ENCODE results near the gene MSANTD4.

MSANTD4 gene

DNA sequence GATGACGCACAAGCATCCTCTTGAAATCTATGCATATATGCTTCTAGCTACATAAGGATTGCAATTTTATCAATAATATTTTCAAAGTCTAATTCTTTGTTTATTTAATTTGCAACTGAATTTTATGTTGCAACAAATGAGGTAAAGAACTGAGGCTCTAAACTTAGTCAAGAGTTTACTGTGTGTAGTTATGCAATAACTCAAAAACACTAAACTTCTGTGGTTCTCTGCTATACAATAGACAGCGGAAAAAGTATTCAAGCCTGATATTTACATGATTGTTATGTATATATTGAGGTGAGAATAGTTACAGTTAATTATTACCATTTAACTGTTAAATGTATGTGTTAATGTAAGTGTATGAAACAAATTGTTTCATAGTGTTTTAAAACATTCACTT, 32.9 kb downstream of the MSANTD4 start:
- DNase-seq (ENCODE audit: low read depth, low spot score) = no peak
- TF ChIP-seq, protein P1, sequence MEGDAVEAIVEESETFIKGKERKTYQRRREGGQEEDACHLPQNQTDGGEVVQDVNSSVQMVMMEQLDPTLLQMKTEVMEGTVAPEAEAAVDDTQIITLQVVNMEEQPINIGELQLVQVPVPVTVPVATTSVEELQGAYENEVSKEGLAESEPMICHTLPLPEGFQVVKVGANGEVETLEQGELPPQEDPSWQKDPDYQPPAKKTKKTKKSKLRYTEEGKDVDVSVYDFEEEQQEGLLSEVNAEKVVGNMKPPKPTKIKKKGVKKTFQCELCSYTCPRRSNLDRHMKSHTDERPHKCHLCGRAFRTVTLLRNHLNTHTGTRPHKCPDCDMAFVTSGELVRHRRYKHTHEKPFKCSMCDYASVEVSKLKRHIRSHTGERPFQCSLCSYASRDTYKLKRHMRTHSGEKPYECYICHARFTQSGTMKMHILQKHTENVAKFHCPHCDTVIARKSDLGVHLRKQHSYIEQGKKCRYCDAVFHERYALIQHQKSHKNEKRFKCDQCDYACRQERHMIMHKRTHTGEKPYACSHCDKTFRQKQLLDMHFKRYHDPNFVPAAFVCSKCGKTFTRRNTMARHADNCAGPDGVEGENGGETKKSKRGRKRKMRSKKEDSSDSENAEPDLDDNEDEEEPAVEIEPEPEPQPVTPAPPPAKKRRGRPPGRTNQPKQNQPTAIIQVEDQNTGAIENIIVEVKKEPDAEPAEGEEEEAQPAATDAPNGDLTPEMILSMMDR (IDR thresholded peaks at IDR 0.05; ENCODE audit: insufficient read depth, low read length, missing control alignments) = no peak
- CTCF ChIA-PET = no interaction called here
- POLR2A ChIA-PET = no interaction called here
- H3K4me3 ChIP-seq (ENCODE audit: low read depth, low read length) = no peak overlapping the region

DNA sequence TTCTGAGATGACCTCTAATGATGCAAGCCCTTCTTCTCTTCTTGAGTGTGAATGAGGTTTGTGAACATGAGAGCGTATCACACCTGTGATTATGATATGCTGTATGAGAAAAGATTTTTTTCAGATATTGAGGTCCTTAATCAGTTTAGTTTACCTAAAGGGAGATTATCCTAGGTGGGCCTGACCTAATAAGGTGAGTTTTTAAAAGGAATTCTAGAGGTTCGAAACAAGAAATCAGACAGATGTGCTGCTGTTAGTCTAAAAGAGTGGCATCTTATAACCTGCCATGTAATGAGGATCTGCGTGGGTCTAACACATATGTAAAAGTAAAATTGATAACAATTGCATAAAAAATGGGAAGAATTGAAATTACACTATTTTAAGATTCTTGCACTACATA, 33.8 kb downstream of the MSANTD4 start:
- TF ChIP-seq, protein P1 (IDR thresholded peaks at IDR 0.05; ENCODE audit: insufficient read depth, low read length, missing control alignments) = no peak
- DNase-seq (ENCODE audit: low read depth, low spot score) = no peak

DNA sequence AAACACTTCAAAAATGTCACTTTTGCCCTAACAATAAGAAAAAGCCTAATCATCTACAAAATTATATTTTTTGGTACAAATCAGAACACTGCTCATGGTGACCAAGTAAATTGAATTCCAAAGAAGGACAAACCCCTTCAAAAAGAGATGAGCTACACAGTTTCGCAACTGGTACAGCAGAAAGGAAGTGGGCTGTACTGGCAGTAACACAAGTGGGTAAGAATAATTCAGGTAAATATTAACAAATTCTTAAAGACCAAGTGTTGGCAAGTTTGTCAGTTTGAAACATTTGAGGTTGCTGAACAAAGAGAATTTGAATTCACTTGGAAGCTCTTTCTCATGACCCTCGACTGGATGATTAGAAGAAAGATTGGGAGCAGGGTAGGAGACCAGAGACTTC, 35.5 kb downstream of the MSANTD4 start:
- ChIA-PET POLR2A (no interaction called here), CTCF (no interaction called here)
- no peak for DNase-seq (ENCODE audit: low read depth, low spot score)
- TF ChIP-seq, protein P1 (IDR thresholded peaks at IDR 0.05; ENCODE audit: insufficient read depth, low read length, missing control alignments) = no peak
- H3K4me3 ChIP-seq (ENCODE audit: low read depth, low read length) = no peak overlapping the region

More for the DNA sequence above, 33.8 kb downstream of the MSANTD4 start:
- ChIA-PET POLR2A (no interaction called here), CTCF (no interaction called here)
- no peak overlapping the region for H3K4me3 ChIP-seq (ENCODE audit: low read depth, low read length)

DNA sequence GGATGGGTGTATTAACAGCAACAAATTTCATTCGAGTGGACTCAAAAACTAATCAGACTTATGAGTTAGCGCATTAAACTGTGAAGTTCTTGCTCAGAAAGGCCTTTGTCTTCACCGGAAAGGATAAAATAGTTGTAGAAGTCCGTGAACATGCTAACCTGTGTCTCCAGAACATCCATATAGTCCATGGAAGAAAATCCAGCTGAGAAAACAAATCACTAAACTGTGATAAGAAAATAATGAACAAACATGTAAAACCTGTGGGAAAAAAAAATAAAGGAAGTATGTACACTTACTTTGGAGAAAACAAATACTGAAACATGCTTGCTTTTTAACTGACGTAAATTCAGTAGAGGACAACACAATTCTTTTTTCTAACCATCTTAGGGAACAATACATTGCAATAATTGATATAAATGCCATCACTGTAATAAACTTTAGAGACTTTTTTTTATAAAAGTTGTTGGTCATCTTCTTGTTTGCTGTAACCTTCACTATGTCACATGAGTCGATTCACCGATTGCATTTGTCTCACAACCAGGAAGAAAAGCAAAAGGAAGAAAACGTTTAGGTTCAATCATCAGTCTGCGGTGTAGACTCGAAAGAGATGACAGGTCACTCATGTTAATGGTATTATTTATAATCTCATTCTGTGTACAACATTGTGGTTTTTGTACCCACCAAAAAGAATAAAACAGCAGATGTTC, 41.9 kb downstream of the MSANTD4 start:
- H3K4me3 ChIP-seq (ENCODE audit: low read depth, low read length) = no peak overlapping the region
- no peak for DNase-seq (ENCODE audit: low read depth, low spot score)
- TF ChIP-seq, protein P1 (IDR thresholded peaks at IDR 0.05; ENCODE audit: insufficient read depth, low read length, missing control alignments) = no peak
- POLR2A ChIA-PET = no interaction called here
- CTCF ChIA-PET = interaction anchor here (0.6 kb wide), 1 partner anchor 1523 kb away, joined by 3 read pairs; no protein-coding TSS in a partner anchor

DNA sequence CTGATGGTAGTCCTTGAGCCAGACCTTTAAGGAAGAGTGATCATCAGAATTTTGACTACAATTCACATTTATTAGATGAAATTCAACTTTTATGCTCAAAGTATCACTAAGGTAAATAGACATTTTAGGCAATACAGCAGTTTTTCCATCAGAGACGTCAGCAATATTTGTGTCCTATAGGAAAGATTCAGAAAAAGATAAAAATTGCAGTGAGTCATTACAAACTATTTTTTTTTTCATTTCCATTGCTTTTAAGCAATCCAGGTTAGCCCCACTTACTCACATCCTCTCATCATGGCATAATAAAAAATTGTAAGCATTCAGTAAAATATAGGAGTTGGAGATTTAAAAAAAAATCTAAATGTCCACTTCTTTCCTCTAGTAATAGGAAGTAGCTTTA, 46.9 kb downstream of the MSANTD4 start:
- no peak for DNase-seq (ENCODE audit: low read depth, low spot score)
- CTCF ChIA-PET = no interaction called here
- POLR2A ChIA-PET = no interaction called here
- TF ChIP-seq, protein P1 (IDR thresholded peaks at IDR 0.05; ENCODE audit: insufficient read depth, low read length, missing control alignments) = no peak
- no peak overlapping the region for H3K4me3 ChIP-seq (ENCODE audit: low read depth, low read length)

DNA sequence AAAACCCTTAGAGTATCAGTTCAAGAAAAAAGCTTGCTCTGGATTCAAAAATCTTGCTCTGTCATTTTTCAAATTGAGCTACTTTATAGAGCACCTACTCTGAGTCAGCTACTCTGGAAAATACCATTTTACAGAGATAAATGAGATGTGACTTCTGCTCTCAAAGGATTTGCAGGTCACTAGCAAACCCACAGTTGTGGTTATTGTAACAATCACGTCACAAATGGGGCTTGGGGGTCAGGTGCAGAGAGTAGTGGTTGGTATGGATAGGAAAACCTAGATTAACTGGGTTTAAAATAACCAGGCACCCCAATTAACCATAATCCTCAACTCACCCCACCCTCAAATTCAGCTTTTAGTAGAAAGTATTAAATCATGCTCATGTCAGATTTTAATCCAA, 52.3 kb downstream of the MSANTD4 start:
- TF ChIP-seq, protein P1 (IDR thresholded peaks at IDR 0.05; ENCODE audit: insufficient read depth, low read length, missing control alignments) = no peak
- ChIA-PET POLR2A (no interaction called here), CTCF (no interaction called here)
- no peak overlapping the region for H3K4me3 ChIP-seq (ENCODE audit: low read depth, low read length)
- no peak for DNase-seq (ENCODE audit: low read depth, low spot score)
